HEK293 (cell line): ENCODE measurements around the gene CACNA1H.

Source experiments
- KLF16 ChIP-seq: fragments of 450-650 bp; formaldehyde crosslinking; IDR thresholded peaks from 2 replicates; pipeline ENCODE4 v1.5.1; 2017; ENCODE audit warnings: missing biosample characterization, missing genetic modification characterization
- TRIM28 ChIP-seq: IDR thresholded peaks from 2 replicates; pipeline ENCODE4 v1.6.1; 2011; ENCODE audit warnings: low read length, control low read depth, borderline replicate concordance
- ZFP3 ChIP-seq: fragments of 450-650 bp; formaldehyde crosslinking; IDR thresholded peaks from 2 replicates; pipeline ENCODE4 v1.5.1; 2016; ENCODE audit warnings: low read depth, missing biosample characterization, missing genetic modification characterization
- ZNF24 ChIP-seq: fragments of 450-650 bp; formaldehyde crosslinking; IDR thresholded peaks from 2 replicates; pipeline ENCODE4 v1.5.1; 2016; ENCODE audit warnings: missing biosample characterization, missing genetic modification characterization
- ZNF274 ChIP-seq, 2 experiments: fragments of 200-500 bp in 1 of 2; fragments of 450-650 bp in 1 of 2; sonication (Bioruptor generic) in 1 of 2; formaldehyde crosslinking in 1 of 2; IDR thresholded peaks; 2 replicates each; pipeline versions ENCODE4 v1.5.1 to v1.6.1; 2014 to 2016; ENCODE audit warnings: borderline replicate concordance in 1 of 2, inconsistent platforms in 1 of 2, low read length in 1 of 2, missing biosample characterization in 1 of 2, missing genetic modification characterization in 1 of 2
- ZNF292 ChIP-seq: fragments of 450-650 bp; formaldehyde crosslinking; IDR thresholded peaks from 2 replicates; pipeline ENCODE4 v1.5.1; 2016; ENCODE audit warnings: low read depth, missing biosample characterization, missing genetic modification characterization, borderline replicate concordance
- ZNF585B ChIP-seq: fragments of 450-650 bp; formaldehyde crosslinking; IDR thresholded peaks from 2 replicates; pipeline ENCODE4 v1.5.1; 2016; ENCODE audit warnings: missing biosample characterization, missing genetic modification characterization
- ZNF76 ChIP-seq: fragments of 450-650 bp; formaldehyde crosslinking; IDR thresholded peaks from 2 replicates; pipeline ENCODE4; 2016; ENCODE audit warnings: low read depth, missing biosample characterization, missing genetic modification characterization, borderline replicate concordance
- TF ChIP-seq, protein P1 (sequence below): fragments of 450-650 bp; formaldehyde crosslinking; IDR thresholded peaks from 2 replicates; pipeline ENCODE4 v1.5.1; 2016; ENCODE audit warnings: missing biosample characterization, missing genetic modification characterization
- TF ChIP-seq, protein P2 (sequence below): fragments of 450-650 bp; formaldehyde crosslinking; IDR thresholded peaks from 2 replicates; pipeline ENCODE4 v1.5.1; 2016; ENCODE audit warnings: missing biosample characterization, missing genetic modification characterization, low read depth
- TF ChIP-seq, protein P3 (sequence below): sonication (generic); formaldehyde crosslinking; IDR thresholded peaks from 2 replicates; pipeline ENCODE4 v1.8.1; 2022; ENCODE audit warnings: mild to moderate bottlenecking, moderate library complexity, missing genetic modification reagents
- TF ChIP-seq, protein P4 (sequence below): fragments of 450-650 bp; formaldehyde crosslinking; IDR thresholded peaks from 2 replicates; pipeline ENCODE4 v1.5.1; 2017; ENCODE audit warnings: missing biosample characterization, missing genetic modification characterization

DNA sequence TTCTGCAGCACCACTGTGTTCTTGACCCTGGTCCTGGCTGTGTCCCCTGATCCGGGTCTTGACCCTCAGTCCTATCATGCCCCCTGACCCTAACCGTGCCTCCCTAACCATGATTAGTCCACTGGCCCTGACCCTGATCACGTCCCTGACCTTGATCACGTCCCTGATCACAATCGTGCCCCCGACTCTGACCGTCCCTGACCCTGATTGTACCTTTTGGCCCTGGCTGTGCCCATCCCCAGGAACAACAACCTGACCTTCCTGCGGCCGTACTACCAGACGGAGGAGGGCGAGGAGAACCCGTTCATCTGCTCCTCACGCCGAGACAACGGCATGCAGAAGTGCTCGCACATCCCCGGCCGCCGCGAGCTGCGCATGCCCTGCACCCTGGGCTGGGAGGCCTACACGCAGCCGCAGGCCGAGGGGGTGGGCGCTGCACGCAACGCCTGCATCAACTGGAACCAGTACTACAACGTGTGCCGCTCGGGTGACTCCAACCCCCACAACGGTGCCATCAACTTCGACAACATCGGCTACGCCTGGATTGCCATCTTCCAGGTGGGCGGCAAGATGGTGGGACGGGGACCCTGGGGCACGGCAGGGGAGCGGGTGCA, 47.2 kb downstream of the CACNA1H start:
- TF ChIP-seq ZFP3 (tag by site-specific recombination), result no peak
- TF ChIP-seq, protein P1, sequence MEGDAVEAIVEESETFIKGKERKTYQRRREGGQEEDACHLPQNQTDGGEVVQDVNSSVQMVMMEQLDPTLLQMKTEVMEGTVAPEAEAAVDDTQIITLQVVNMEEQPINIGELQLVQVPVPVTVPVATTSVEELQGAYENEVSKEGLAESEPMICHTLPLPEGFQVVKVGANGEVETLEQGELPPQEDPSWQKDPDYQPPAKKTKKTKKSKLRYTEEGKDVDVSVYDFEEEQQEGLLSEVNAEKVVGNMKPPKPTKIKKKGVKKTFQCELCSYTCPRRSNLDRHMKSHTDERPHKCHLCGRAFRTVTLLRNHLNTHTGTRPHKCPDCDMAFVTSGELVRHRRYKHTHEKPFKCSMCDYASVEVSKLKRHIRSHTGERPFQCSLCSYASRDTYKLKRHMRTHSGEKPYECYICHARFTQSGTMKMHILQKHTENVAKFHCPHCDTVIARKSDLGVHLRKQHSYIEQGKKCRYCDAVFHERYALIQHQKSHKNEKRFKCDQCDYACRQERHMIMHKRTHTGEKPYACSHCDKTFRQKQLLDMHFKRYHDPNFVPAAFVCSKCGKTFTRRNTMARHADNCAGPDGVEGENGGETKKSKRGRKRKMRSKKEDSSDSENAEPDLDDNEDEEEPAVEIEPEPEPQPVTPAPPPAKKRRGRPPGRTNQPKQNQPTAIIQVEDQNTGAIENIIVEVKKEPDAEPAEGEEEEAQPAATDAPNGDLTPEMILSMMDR (tag by site-specific recombination), result no peak
- no peak for TF ChIP-seq ZNF24 (tag by site-specific recombination)
- no peak for TF ChIP-seq ZNF292 (tag by site-specific recombination)
- TF ChIP-seq, protein P2, sequence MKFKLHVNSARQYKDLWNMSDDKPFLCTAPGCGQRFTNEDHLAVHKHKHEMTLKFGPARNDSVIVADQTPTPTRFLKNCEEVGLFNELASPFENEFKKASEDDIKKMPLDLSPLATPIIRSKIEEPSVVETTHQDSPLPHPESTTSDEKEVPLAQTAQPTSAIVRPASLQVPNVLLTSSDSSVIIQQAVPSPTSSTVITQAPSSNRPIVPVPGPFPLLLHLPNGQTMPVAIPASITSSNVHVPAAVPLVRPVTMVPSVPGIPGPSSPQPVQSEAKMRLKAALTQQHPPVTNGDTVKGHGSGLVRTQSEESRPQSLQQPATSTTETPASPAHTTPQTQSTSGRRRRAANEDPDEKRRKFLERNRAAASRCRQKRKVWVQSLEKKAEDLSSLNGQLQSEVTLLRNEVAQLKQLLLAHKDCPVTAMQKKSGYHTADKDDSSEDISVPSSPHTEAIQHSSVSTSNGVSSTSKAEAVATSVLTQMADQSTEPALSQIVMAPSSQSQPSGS (tag by site-specific recombination), result no peak
- TF ChIP-seq TRIM28, result no peak
- TF ChIP-seq, protein P3, sequence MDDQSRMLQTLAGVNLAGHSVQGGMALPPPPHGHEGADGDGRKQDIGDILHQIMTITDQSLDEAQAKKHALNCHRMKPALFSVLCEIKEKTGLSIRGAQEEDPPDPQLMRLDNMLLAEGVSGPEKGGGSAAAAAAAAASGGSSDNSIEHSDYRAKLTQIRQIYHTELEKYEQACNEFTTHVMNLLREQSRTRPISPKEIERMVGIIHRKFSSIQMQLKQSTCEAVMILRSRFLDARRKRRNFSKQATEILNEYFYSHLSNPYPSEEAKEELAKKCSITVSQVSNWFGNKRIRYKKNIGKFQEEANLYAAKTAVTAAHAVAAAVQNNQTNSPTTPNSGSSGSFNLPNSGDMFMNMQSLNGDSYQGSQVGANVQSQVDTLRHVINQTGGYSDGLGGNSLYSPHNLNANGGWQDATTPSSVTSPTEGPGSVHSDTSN (CRISPR knock-in tag), result no peak
- TF ChIP-seq ZNF274 (IDR thresholded peaks at IDR 0.05; ENCODE audit: low read length), result no peak
- no peak for TF ChIP-seq ZNF274 (tag by site-specific recombination; IDR thresholded peaks at IDR 0.05; ENCODE audit: borderline replicate concordance)
- TF ChIP-seq, protein P4, sequence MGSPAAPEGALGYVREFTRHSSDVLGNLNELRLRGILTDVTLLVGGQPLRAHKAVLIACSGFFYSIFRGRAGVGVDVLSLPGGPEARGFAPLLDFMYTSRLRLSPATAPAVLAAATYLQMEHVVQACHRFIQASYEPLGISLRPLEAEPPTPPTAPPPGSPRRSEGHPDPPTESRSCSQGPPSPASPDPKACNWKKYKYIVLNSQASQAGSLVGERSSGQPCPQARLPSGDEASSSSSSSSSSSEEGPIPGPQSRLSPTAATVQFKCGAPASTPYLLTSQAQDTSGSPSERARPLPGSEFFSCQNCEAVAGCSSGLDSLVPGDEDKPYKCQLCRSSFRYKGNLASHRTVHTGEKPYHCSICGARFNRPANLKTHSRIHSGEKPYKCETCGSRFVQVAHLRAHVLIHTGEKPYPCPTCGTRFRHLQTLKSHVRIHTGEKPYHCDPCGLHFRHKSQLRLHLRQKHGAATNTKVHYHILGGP (tag by site-specific recombination), result no peak
- TF ChIP-seq ZNF585B (tag by site-specific recombination), result no peak
- no peak for TF ChIP-seq ZNF76 (tag by site-specific recombination)
- no peak for TF ChIP-seq KLF16
